Stomach smooth muscle (tissue), 2 donors: Measurements from ENCODE around the gene LIN7B.

Experiments used
- H3K27ac ChIP-seq: one replicate; pipeline ENCODE4 v1.7.0; 2013; ENCODE audit warnings: mild to moderate bottlenecking, low read length, inconsistent platforms
- H3K27me3 ChIP-seq, 2 donors: one replicate each; pipeline ENCODE4 v1.7.0; 2013; ENCODE audit warnings: low read length in 2 of 2; ENCODE audit not compliant: insufficient read depth in 2 of 2, control insufficient read depth in 1 of 2
- H3K36me3 ChIP-seq, 2 donors: one replicate each; pipeline ENCODE4 v1.7.0; 2013; ENCODE audit warnings: low read length in 2 of 2; ENCODE audit not compliant: control insufficient read depth in 2 of 2, insufficient read depth in 2 of 2
- H3K4me1 ChIP-seq: one replicate; pipeline ENCODE4 v1.7.0; 2013; ENCODE audit warnings: low read length; ENCODE audit not compliant: control insufficient read depth, insufficient read depth
- H3K4me3 ChIP-seq, 2 donors: one replicate each; pipeline ENCODE4 v1.7.0; 2013; ENCODE audit warnings: low read length in 2 of 2
- H3K9ac ChIP-seq, 2 donors: one replicate each; pipeline ENCODE4 v1.7.0; 2013; ENCODE audit warnings: low read length in 2 of 2, mild to moderate bottlenecking in 1 of 2
- H3K9me3 ChIP-seq, 2 donors: one replicate each; pipeline ENCODE4 v1.7.0; 2013; ENCODE audit warnings: low read length in 2 of 2; ENCODE audit not compliant: control insufficient read depth in 2 of 2
- donor health status: healthy.
- donor health status: Pancreatic carcinoma.

The LIN7B gene

GRCh38 chr19:49155820-49156346 is 41.7 kb downstream of the LIN7B start:
- peaks cover 36% of the 10 kb centered on the region for H3K4me1 ChIP-seq
- H3K27me3 ChIP-seq, result no peaks in the 10 kb centered on the region
- no peak overlapping the region for H3K9ac ChIP-seq
- no peak overlapping the region for H3K27ac ChIP-seq
- peak overlapping the region in 1 of 2 donors; percentile 3 for H3K4me3 ChIP-seq
- H3K9me3 ChIP-seq, result no peaks in the 10 kb centered on the region
- no peaks in the 10 kb centered on the region for H3K36me3 ChIP-seq

GRCh38 chr19:49157445-49158224 is 43.5 kb downstream of the LIN7B start, which contains the start of gene TRPM4:
TSS of gene TRPM4 (plus strand) at chr19:49157792. CDS start at chr19:49157867, 75 bp downstream.
- Histone ChIP-seq H3K9ac (peak within 1 kb of the TSS; percentile 66 to 86), H3K4me3 (peak within 1 kb of the TSS; percentile 82 to 94), H3K36me3 (no peaks in the 10 kb centered on the region), H3K9me3 (no peaks in the 10 kb centered on the region), H3K4me1 (peaks cover 24% of the 10 kb centered on the region), H3K27me3 (no peaks in the 10 kb centered on the region), H3K27ac (peak within 1 kb of the TSS; percentile 67)

GRCh38 chr19:49160450-49161189 is 46.5 kb downstream of the LIN7B start:
- H3K9ac ChIP-seq, result no peak overlapping the region
- H3K27ac ChIP-seq, result no peak overlapping the region
- H3K4me1 ChIP-seq, result peaks cover 34% of the 10 kb centered on the region

GRCh38 chr19:49161987-49162386 is 47.8 kb downstream of the LIN7B start:
- H3K4me1 ChIP-seq, result peaks cover 38% of the 10 kb centered on the region
- no peaks in the 10 kb centered on the region for H3K27me3 ChIP-seq
- no peak overlapping the region for H3K9ac ChIP-seq
- H3K36me3 ChIP-seq, result no peaks in the 10 kb centered on the region
- no peak overlapping the region for H3K27ac ChIP-seq
- no peaks in the 10 kb centered on the region for H3K9me3 ChIP-seq
- no peak overlapping the region for H3K4me3 ChIP-seq

More at GRCh38 chr19:49160450-49161189, 46.5 kb downstream of the LIN7B start:
- no peaks in the 10 kb centered on the region for H3K27me3 ChIP-seq
- H3K9me3 ChIP-seq, result no peaks in the 10 kb centered on the region
- no peaks in the 10 kb centered on the region for H3K36me3 ChIP-seq
- no peak overlapping the region for H3K4me3 ChIP-seq

- H3K4me3 ChIP-seq, result peak overlapping the region; percentile 1 to 64
- peaks cover 0 to 3% of the 10 kb centered on the region in 2 donors for H3K36me3 ChIP-seq
- no peaks in the 10 kb centered on the region for H3K27me3 ChIP-seq
- no peaks in the 10 kb centered on the region for H3K9me3 ChIP-seq
- H3K27ac ChIP-seq, result peak overlapping the region; percentile 85
- H3K4me1 ChIP-seq, result peaks cover 22% of the 10 kb centered on the region
- peak overlapping the region; percentile 75 to 82 for H3K9ac ChIP-seq
Observed at GRCh38 chr19:49165111-49165750, 51.1 kb downstream of the LIN7B start.

- Histone ChIP-seq H3K9ac (peak overlapping the region; percentile 75 to 82), H3K27me3 (no peaks in the 10 kb centered on the region), H3K27ac (peak overlapping the region; percentile 85), H3K4me3 (peak overlapping the region; percentile 1 to 64), H3K9me3 (no peaks in the 10 kb centered on the region), H3K4me1 (peaks cover 17% of the 10 kb centered on the region), H3K36me3 (peaks cover 3% of the 10 kb centered on the region in 2 donors)
Observed at GRCh38 chr19:49165865-49166301, 51.7 kb downstream of the LIN7B start.

GRCh38 chr19:49167857-49168409 is 53.8 kb downstream of the LIN7B start:
- H3K4me3 ChIP-seq, result no peak overlapping the region
- H3K9ac ChIP-seq, result no peak overlapping the region
- no peaks in the 10 kb centered on the region for H3K27me3 ChIP-seq
- H3K4me1 ChIP-seq, result peaks cover 17% of the 10 kb centered on the region
- peaks cover 10 to 17% of the 10 kb centered on the region in 2 donors for H3K36me3 ChIP-seq
- H3K27ac ChIP-seq, result no peak overlapping the region
- no peaks in the 10 kb centered on the region for H3K9me3 ChIP-seq
